ENCODE measurements around the gene FBXO46. TPM values are rescaled to one million over a fixed set of nuclear protein-coding genes. Genes with fewer than 3 reads are reported as not detected.

The FBXO46 gene
- total RNA-seq, 1 experiment from 2014 or later: 40.1 TPM

- TF ChIP-seq ZNF425 (CRISPR knock-in tag; conservative IDR thresholded peaks at IDR 0.05) (no peak), RORB (CRISPR knock-in tag; IDR thresholded peaks at IDR 0.05) (no peak), ESRRA (CRISPR knock-in tag; IDR thresholded peaks at IDR 0.05; ENCODE audit: borderline replicate concordance) (no peak), NR1H2 (CRISPR knock-in tag; IDR thresholded peaks at IDR 0.05) (no peak), ZNF671 (CRISPR knock-in tag; IDR thresholded peaks at IDR 0.05) (peak; percentile 57; the same call in 1 of the 2 replicates), ZNF232 (CRISPR knock-in tag; IDR thresholded peaks at IDR 0.05) (no peak), NFYB (CRISPR knock-in tag; conservative IDR thresholded peaks at IDR 0.05; ENCODE audit: low read depth) (peak; percentile 86), MXD4 (CRISPR knock-in tag; IDR thresholded peaks at IDR 0.05; ENCODE audit: borderline replicate concordance) (no peak), FOXP4 (CRISPR knock-in tag; IDR thresholded peaks at IDR 0.05) (no peak), CTCF (IDR thresholded peaks at IDR 0.05) (peak; percentile 98), HMGXB4 (CRISPR knock-in tag; IDR thresholded peaks at IDR 0.05) (peak; percentile 52; the same call in 1 of the 2 replicates), TEAD1 (CRISPR knock-in tag; IDR thresholded peaks at IDR 0.05) (no peak; the same call in 1 of the 2 replicates), MAX (CRISPR knock-in tag; IDR thresholded peaks at IDR 0.05) (peak; percentile 73), AR (CRISPR knock-in tag; IDR thresholded peaks at IDR 0.05) (no peak; the same call in 1 of the 2 replicates), USF2 (CRISPR knock-in tag; IDR thresholded peaks at IDR 0.05) (0 out of 2 replicates have a peak, but pooled peaks have one; percentile 35), NR2C2 (CRISPR knock-in tag; IDR thresholded peaks at IDR 0.05) (no peak), CREB1 (CRISPR knock-in tag; IDR thresholded peaks at IDR 0.05) (peak; percentile 20; the same call in 1 of the 2 replicates), ARID4B (CRISPR knock-in tag; IDR thresholded peaks at IDR 0.05; ENCODE audit: borderline replicate concordance) (peak; percentile 21; the same call in 1 of the 2 replicates), EMX1 (CRISPR knock-in tag; IDR thresholded peaks at IDR 0.05) (peak; percentile 71; the same call in 1 of the 2 replicates)
These were observed 39.8 kb upstream of the FBXO46 start (continued) for GRCh38 chr19:45770192-45771101.
